HG03439 (cell line): ENCODE results near the gene VAV3.

Source experiments
- ATAC-seq: cut with Tn5 transposase; IDR thresholded peaks from one replicate; pipeline ENCODE4 v1.9.1; 2021; ENCODE audit warnings: mild to moderate bottlenecking, moderate library complexity; ENCODE audit not compliant: unreplicated experiment

VAV3 gene

GRCh38 chr1:107691540-107691939 lies 273.4 kb downstream of the VAV3 start:
- no peak for ATAC-seq

DNA sequence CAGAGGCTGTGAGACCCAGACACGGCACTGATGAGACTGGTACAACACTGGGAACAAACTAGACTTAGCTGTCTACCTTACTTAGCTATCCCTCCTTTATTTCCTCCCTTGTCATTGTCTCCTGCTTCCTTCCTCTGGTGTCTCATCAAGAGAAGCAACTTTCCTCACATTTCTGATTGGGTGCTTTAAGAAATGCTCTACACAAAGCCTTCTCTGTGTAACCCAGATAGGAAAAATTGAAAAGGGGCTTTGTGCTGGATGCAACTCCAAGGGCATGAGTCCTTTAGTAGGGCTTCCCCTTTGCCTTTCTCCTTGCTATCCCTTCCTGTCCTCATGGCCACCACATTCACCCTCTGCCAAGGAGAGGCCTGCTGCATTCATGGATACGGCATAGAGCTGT lies 274.5 kb downstream of the VAV3 start:
- ATAC-seq, result no peak

- ATAC-seq, result no peak
Measured at GRCh38 chr1:107689733-107690132, 275.2 kb downstream of the VAV3 start.

DNA sequence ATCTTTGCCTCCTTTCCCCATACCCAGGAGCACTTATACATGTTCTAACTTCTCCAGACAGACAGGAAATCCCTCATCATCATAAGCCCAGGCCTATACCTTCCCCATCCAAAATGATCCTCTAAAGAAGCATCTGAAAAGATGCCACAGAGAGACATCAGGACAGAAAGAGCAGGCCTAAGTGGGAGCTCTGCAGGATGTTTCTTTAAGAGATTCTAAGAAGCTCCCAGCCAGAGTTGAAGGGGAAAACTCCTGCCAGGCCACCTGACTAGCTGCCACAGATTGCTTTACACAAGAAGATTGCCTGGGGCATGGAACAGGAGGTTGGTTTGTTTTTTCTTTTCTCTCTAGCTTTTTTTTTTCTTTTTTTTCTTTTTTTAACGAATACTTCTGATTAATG lies 275.8 kb downstream of the VAV3 start:
- no peak for ATAC-seq

DNA sequence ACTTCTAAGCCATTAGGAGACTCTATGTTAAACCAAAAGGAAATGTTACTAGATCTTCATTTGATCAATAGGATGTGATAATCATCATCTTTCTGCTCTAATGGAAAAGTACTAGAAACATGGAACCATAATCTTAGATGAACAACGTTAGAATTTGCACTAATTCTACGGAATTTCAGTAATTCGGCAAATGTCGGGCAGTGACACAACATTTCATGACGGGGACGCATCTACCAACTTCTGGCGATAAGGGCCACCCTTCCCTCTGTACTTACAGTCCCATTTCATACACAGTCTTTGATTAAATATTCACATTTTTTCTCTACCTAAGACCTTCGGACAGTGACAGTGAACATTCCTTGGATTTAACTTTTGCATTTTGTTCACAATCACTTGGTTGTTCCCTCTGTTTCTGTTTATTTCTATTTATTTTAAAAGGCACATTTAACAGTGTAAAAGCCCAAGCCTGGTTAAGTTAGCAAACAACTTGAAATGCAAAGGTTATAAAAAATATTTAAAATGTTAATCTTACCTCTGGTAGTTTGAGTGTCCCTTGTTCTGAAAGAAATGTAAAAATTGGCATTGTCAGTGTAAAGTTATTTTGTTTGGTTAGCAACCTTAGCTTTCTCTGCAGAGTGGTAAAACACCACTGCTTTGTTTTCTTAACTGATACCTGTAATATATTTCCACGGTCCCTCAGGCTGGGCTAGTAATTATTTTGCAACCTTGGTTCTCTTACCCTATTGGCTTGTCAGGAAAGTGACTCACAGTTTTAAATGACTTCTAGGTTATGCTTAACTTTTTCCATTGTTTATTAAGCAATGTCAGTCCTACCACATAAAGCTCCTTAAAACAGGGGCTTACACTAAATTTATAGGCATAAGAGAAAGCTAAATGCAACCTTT lies 276.9 kb downstream of the VAV3 start:
- ATAC-seq, result no peak

- no peak for ATAC-seq
Measured at GRCh38 chr1:107683683-107684082, 281.3 kb downstream of the VAV3 start.

GRCh38 chr1:107683191-107683657 lies 281.8 kb downstream of the VAV3 start:
- ATAC-seq, result no peak

GRCh38 chr1:107682467-107682866 lies 282.5 kb downstream of the VAV3 start:
- no peak for ATAC-seq

GRCh38 chr1:107681001-107681479 lies 283.9 kb downstream of the VAV3 start:
- no peak for ATAC-seq

DNA sequence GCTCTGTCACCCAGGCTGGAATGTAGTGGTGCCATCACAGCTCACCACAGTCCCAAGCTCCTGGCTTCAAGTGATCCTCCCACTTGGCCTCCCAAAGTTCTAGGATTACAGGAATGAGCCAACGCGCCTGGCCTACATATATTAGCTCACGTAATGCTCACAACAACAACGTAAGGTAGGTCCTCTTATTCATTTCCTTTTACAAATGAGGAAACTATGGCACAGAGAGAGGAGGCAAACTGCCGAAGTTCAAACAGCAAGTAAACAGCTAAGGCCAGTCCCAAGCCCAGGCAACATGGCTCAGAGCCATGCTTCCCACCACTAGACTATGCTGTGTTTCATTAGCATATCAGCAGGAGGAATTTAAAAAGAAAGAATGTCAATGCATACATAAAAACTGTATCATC lies 284.4 kb downstream of the VAV3 start:
- ATAC-seq, result no peak

DNA sequence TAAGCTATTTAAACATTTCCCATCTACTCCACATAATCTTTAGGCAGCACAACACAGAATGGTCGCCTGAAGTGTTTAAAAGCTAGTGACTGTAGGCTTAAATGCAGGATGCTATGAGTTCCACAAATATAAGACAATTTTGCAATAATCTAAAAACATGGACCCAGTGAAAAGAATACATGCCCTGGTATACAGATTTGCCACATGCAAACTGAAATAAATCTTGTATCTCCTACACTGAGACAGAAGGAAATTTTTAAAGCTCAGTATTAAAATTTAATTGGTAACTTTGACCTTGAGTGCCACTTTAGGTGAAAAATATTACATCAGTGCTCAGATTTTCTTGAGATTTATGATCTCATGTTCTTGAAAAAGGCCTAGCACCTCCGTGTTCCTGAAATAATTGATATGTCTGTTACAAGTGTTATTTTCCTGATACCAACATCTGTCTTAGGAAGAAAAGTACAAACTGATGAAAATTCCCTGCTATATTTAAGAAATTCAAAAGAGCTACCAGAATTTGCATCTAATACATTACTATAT lies 285.5 kb downstream of the VAV3 start:
- no peak for ATAC-seq

GRCh38 chr1:107678993-107679392 lies 286.0 kb downstream of the VAV3 start:
- ATAC-seq, result no peak

DNA sequence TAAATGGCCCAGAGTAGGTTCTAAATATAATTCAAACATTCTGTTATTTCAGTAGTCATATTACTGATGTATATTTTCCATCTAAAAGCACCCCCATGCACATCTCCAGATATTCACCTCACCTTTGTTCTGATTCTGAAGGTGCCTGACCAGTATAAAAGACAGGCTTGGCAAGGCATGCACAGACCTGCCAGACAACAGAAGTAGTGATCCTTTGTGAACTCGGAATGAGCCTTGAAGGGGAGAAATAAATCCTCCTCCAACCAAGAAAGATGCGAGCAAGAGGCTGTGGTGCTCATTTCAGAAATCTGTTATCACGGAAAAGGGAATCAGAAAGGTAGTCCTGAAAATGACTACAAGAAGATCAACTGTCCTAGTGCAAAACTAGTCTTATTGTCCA lies 287.3 kb downstream of the VAV3 start:
- no peak for ATAC-seq

DNA sequence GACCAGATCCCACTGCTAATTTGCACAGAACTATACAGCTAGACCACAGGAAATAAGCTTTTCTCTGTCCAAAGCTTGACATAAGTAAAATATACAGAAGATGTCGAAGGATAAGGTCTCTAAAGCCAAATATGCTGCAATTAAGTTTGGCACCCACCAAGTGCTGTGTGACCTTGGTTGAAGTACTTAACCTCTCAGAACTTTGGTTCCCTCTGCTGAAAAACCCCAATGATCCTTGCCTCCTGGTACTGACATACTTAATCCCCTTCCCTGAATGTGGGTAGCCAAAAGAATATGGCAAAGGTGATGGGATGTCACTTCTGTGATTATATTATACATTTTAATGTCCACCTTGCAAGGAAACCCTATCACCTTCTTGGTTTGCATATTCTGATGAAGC lies 290.5 kb downstream of the VAV3 start:
- no peak for ATAC-seq

DNA sequence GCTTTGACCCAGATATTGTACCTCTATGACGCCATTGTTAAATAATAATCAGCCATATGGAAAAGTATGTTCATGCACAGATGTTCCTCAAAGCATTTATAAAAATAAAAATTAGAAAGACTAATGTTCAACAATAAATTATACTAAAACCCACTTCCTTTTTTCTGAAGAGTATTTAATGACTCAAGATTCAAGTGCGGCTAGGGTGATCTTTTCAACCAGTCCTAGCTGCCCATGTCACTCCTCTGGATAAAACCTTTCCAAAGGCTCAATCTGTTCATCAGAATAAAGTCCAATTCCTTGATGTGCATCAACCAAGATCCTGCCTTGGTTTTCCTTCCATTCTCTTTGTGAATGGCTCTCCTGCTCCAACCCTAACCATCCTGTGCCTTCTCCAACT lies 292.0 kb downstream of the VAV3 start:
- ATAC-seq, result no peak

DNA sequence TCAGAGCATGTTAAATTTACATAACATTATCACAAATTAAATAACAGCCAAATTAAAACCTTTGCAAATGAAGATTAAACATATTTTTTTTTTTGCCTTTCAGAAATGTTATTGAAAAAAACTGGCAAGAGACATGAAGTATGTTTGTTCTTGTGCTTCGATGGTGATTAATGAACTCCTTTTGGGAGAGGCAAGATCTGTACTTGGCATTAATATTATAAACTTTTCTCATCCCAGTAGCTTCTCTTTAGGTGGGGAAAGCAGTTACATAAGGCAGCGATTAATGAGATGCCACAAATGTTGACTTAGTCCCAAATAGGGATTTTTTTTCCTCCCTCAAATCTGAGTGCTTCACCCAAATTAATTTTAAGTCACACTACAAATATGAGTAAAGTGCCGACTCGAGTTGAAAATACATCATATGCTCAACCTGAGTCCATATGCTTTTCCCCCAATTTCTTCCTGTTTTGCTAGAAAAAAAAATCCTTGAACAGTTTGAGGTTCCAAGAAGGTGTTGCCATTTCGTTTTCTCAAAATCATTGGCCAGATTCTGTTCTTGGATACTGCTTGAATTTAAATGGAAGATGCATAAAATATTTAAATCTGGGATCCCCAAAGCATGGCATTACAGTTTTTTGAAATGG lies 294.5 kb downstream of the VAV3 start:
- no peak for ATAC-seq

DNA sequence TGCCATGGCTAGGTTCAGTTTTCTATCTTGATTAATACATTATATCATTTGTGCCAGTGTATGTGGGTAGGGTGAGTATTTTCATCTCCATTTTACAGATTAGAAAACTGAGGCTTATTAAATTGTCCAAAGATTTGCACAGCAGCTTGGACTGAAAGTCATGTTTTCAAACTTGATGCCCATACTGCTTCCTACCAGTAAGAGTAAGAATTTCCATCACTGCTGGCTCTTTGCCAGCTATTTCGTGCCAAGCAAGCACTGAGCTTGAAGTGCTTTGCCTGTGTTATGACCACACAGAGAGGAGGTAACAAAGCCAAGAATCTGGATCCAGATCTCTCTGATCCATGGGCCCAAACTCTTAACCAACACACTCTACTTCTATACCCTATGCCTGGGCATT lies 295.0 kb downstream of the VAV3 start:
- ATAC-seq, result no peak

GRCh38 chr1:107668762-107669161 lies 296.2 kb downstream of the VAV3 start:
- ATAC-seq, result no peak

- ATAC-seq, result no peak
Measured at GRCh38 chr1:107666493-107666892, 298.5 kb downstream of the VAV3 start.

- no peak for ATAC-seq
Measured at GRCh38 chr1:107664982-107665925, 299.7 kb downstream of the VAV3 start.

DNA sequence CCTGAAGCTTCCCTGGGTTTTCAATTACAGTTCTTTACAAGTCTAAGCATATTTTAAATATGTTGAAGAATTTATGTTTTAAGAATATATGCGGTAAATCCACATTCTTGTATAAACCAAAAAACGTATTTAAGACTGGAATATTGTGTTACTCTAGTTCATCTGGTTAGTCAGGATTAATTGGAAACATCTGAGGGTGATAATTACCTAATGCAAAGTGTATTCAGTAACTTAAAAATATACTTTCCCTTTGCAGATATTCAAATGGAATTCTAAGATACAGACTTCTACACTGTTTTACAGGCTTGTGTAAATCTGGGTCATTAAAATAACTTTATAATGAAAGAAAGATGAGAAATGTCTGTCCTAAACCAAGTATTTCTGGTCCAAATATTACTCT lies 302.0 kb downstream of the VAV3 start:
- no peak for ATAC-seq
